ENCODE data around the gene YTHDF2. TPM values are rescaled to one million over a fixed set of nuclear protein-coding genes. Genes with fewer than 3 reads are reported as not detected.
A peak's percentile ranks its signal among the peaks of the same experiment; 100 is the strongest.

YTHDF2 gene
- total RNA-seq, 1 experiment from 2014 or later, result 200 TPM

GRCh38 chr1:28773105-28773504, 36.4 kb downstream of the YTHDF2 start:
- H3K9me3 Mint-ChIP-seq, result no peaks in the 10 kb centered on the region
- no CpG with 5 or more reads among the region's 3 CpGs for WGBS (ENCODE audit: extremely low coverage, insufficient read length, low lambda C conversion rate)

More at GRCh38 chr1:28773105-28773504, 36.4 kb downstream of the YTHDF2 start:
- DNase-seq, result no peak
- Histone ChIP-seq H3K18ac (ENCODE audit: insufficient read length, low read depth, low read length) (no peak overlapping the region), H4K20me1 (ENCODE audit: control insufficient read depth, insufficient read depth, insufficient read length) (no peaks in the 10 kb centered on the region), H3K4me1 (ENCODE audit: insufficient read depth, low read length) (no peaks in the 10 kb centered on the region), H3K79me1 (ENCODE audit: insufficient read depth, low read depth, low read length, poor library complexity, severe bottlenecking) (no peaks in the 10 kb centered on the region), H3T11ph (ENCODE audit: low read length) (no peak overlapping the region), H3K27ac (ENCODE audit: insufficient read length, low read depth, low read length) (no peak overlapping the region), H3K4ac (ENCODE audit: low read depth, low read length) (no peak overlapping the region), H3K4me2 (ENCODE audit: insufficient read depth, insufficient read length, low read length) (no peak overlapping the region), H4K91ac (ENCODE audit: insufficient read length, low read depth, low read length) (no peak overlapping the region), H2AFZ (ENCODE audit: low read length) (no peak overlapping the region), H2BK12ac (ENCODE audit: insufficient read length, low read depth, low read length) (no peak overlapping the region), H3K9ac (ENCODE audit: extremely low read depth, insufficient read length, low read length) (no peak overlapping the region), H2AK5ac (ENCODE audit: insufficient read length, low read length) (no peak overlapping the region), H3K27me3 (ENCODE audit: insufficient read depth, low read length) (no peaks in the 10 kb centered on the region), H3K56ac (ENCODE audit: insufficient read length, low read depth, low read length) (no peak overlapping the region), H3K23me2 (ENCODE audit: insufficient read length, low read depth, low read length, poor library complexity, severe bottlenecking) (no peaks in the 10 kb centered on the region), H3K79me2 (ENCODE audit: insufficient read depth, low read length) (no peaks in the 10 kb centered on the region; the same call in 1 of the 2 replicates), H4K5ac (ENCODE audit: insufficient read length, low read depth, low read length) (no peak overlapping the region), H2BK5ac (ENCODE audit: insufficient read length, low read length) (no peak overlapping the region), H2BK20ac (ENCODE audit: low read depth, low read length, poor library complexity, severe bottlenecking) (no peak overlapping the region), H2BK15ac (ENCODE audit: low read depth, low read length) (no peak overlapping the region), H4K8ac (replicated peaks; ENCODE audit: insufficient read length, low read depth, low read length) (no peak overlapping the region), H2BK120ac (ENCODE audit: low read depth, low read length, poor library complexity, severe bottlenecking) (no peak overlapping the region), H3K9me3 (ENCODE audit: control insufficient read depth, low read depth, low read length) (no peaks in the 10 kb centered on the region), H3K14ac (ENCODE audit: insufficient read depth, low read length) (no peak overlapping the region), H3K23ac (ENCODE audit: insufficient read length, low read depth, low read length) (no peak overlapping the region)
- no peak overlapping the region for H3K4me3 Mint-ChIP-seq
- H3K36me3 Mint-ChIP-seq (ENCODE audit: insufficient read depth in 1 of 3, low read depth in 3 of 3), result peaks cover 12 to 47% (median 25%) of the 10 kb centered on the region in 3 experiments; a peak in 6 of 7 replicates
- H3K27me3 Mint-ChIP-seq (ENCODE audit: low read depth), result no peaks in the 10 kb centered on the region
- peaks cover 0 to 7% of the 10 kb centered on the region in 2 experiments; a peak in 1 of 4 replicates for H3K4me1 Mint-ChIP-seq
- TF ChIP-seq CTCF (conservative IDR thresholded peaks at IDR 0.05), result no peak
- peak overlapping the region in 1 of 3 experiments; percentile 60; a peak in 2 of 7 replicates for H3K27ac Mint-ChIP-seq

Measured in H9 (cell line).